Liver (tissue), 9 donors: Measurements from ENCODE around the gene VPS35L. TPM values are rescaled to one million over a fixed set of nuclear protein-coding genes. Genes with fewer than 3 reads are reported as not detected.

Source experiments
- DNase-seq: peaks from one replicate; pipeline ENCODE4 v3.0.0-alpha.2; 2017; ENCODE audit warnings: low spot score
- H3K27ac ChIP-seq, 2 donors: one replicate each; pipeline ENCODE4 v1.7.0; 2013; ENCODE audit warnings: inconsistent platforms in 2 of 2, low read length in 2 of 2, control low read depth in 1 of 2, low read depth in 1 of 2, mild to moderate bottlenecking in 1 of 2
- H3K27me3 ChIP-seq, 4 donors: one replicate each; pipeline versions ENCODE4 v1.6.1 to v1.7.0; 2013; ENCODE audit warnings: low read length in 3 of 4, inconsistent platforms in 1 of 4, mild to moderate bottlenecking in 1 of 4, moderate library complexity in 1 of 4; ENCODE audit not compliant: control insufficient read depth in 4 of 4, insufficient read depth in 4 of 4
- H3K36me3 ChIP-seq, 4 donors: one replicate each; pipeline versions ENCODE4 v1.6.1 to v1.7.0; 2013; ENCODE audit warnings: low read length in 3 of 4, mild to moderate bottlenecking in 3 of 4, low read depth in 1 of 4, moderate library complexity in 1 of 4; ENCODE audit not compliant: control insufficient read depth in 4 of 4, insufficient read depth in 3 of 4
- H3K4me1 ChIP-seq, 4 donors: one replicate each; pipeline versions ENCODE4 v1.6.1 to v1.7.0; 2013; ENCODE audit warnings: low read length in 3 of 4, mild to moderate bottlenecking in 3 of 4, moderate library complexity in 1 of 4; ENCODE audit not compliant: control insufficient read depth in 4 of 4, insufficient read depth in 4 of 4
- H3K4me3 ChIP-seq, 3 donors: one replicate each; pipeline versions ENCODE4 v1.6.1 to v1.7.0; 2013; ENCODE audit warnings: low read length in 3 of 3, control low read depth in 1 of 3, low read depth in 1 of 3, mild to moderate bottlenecking in 1 of 3
- H3K9ac ChIP-seq, 2 donors: one replicate each; pipeline ENCODE4 v1.7.0; 2013; ENCODE audit warnings: low read length in 2 of 2, mild to moderate bottlenecking in 2 of 2, moderate library complexity in 2 of 2, control low read depth in 1 of 2, low read depth in 1 of 2
- H3K9me3 ChIP-seq, 4 donors: one replicate each; pipeline versions ENCODE4 v1.6.1 to v1.7.0; 2013; ENCODE audit warnings: low read length in 3 of 4; ENCODE audit not compliant: control insufficient read depth in 4 of 4
- ATF3 ChIP-seq: IDR thresholded peaks from 2 replicates; pipeline ENCODE4 v1.6.1; 2016; ENCODE audit warnings: antibody characterized with exemption
- EGR1 ChIP-seq, 2 donors: IDR thresholded peaks; 2 replicates each; pipeline ENCODE4 v1.6.1; 2016 to 2018; ENCODE audit warnings: antibody characterized with exemption in 2 of 2, low read depth in 2 of 2
- FOXA1 ChIP-seq: IDR thresholded peaks from 2 replicates; pipeline ENCODE4 v1.6.1; 2016; ENCODE audit warnings: antibody characterized with exemption
- FOXA2 ChIP-seq: IDR thresholded peaks from 2 replicates; pipeline ENCODE4 v1.6.1; 2016; ENCODE audit warnings: antibody characterized with exemption
- GABPA ChIP-seq, 2 donors: IDR thresholded peaks in 1 of 2; conservative IDR thresholded peaks in 1 of 2; 2 replicates each; pipeline ENCODE4 v1.6.1; 2016; ENCODE audit warnings: antibody characterized with exemption in 2 of 2, mild to moderate bottlenecking in 1 of 2, moderate library complexity in 1 of 2
- HNF4A ChIP-seq, 2 donors: conservative IDR thresholded peaks; 2 replicates each; pipeline ENCODE4 v1.6.1; 2016; ENCODE audit warnings: antibody characterized with exemption in 2 of 2, mild to moderate bottlenecking in 2 of 2
- HNF4G ChIP-seq: IDR thresholded peaks from 2 replicates; pipeline ENCODE4 v1.6.1; 2016; ENCODE audit warnings: antibody characterized with exemption
- JUND ChIP-seq, 2 donors: IDR thresholded peaks; 2 replicates each; pipeline ENCODE4 v1.6.1; 2016; ENCODE audit warnings: antibody characterized with exemption in 2 of 2
- MAX ChIP-seq: IDR thresholded peaks from 2 replicates; pipeline ENCODE4 v1.6.1; 2016; ENCODE audit warnings: antibody characterized with exemption
- NR2F2 ChIP-seq: IDR thresholded peaks from 2 replicates; pipeline ENCODE4 v1.6.1; 2016; ENCODE audit warnings: antibody characterized with exemption
- RAD21 ChIP-seq, 2 donors: IDR thresholded peaks; 2 replicates each; pipeline ENCODE4 v1.6.1; 2016; ENCODE audit warnings: antibody characterized with exemption in 2 of 2, mild to moderate bottlenecking in 2 of 2
- RXRA ChIP-seq, 2 donors: IDR thresholded peaks; 2 replicates each; pipeline ENCODE4 v1.6.1; 2017 to 2018; ENCODE audit warnings: antibody characterized with exemption in 2 of 2, mild to moderate bottlenecking in 1 of 2
- SP1 ChIP-seq: IDR thresholded peaks from 2 replicates; pipeline ENCODE4 v1.6.1; 2018; ENCODE audit warnings: antibody characterized with exemption, mild to moderate bottlenecking
- TAF1 ChIP-seq: conservative IDR thresholded peaks from 2 replicates; pipeline ENCODE4 v1.6.1; 2016; ENCODE audit warnings: antibody characterized with exemption, mild to moderate bottlenecking
- YY1 ChIP-seq: IDR thresholded peaks from 2 replicates; pipeline ENCODE4 v1.6.1; 2016; ENCODE audit warnings: antibody characterized with exemption, mild to moderate bottlenecking
- WGBS: extraction: QIAGEN DNeasy Blood & Tissue Kit; methylation state at CpG from one replicate; pipeline ENCODE4 v1.1.7; 2013; 5-methylcytosine and 5-hydroxymethylcytosine counted together
- polyA plus RNA-seq, 2 donors: library from polyadenylated mRNA; stranded (reverse) in 1 of 2; unstranded in 1 of 2; fragments of 200-250 nt in 1 of 2; fragments of >200 nt in 1 of 2; fragmentation: Nextera tagmentation in 1 of 2; extraction: Ambion mirVana in 1 of 2; gene quantifications; one replicate each; pipeline versions ENCODE4 v1.2.1 to v1.2.3, GENCODE V29; 2013 to 2015
- total RNA-seq, 2 donors: library from RNA; depleted of rRNA; stranded (reverse); fragments of >200 nt; gene quantifications; one replicate each; pipeline ENCODE4 v1.2.3, GENCODE V29; 2014
- TF ChIP-seq, protein P1 (sequence below): IDR thresholded peaks from 2 replicates; pipeline ENCODE4 v1.6.1; 2016; ENCODE audit warnings: antibody characterized with exemption, mild to moderate bottlenecking
- TF ChIP-seq, protein P2 (sequence below): fragments of 150-350 bp; IDR thresholded peaks from 2 replicates; pipeline ENCODE4 v1.5.1; 2017; ENCODE audit warnings: improper control_type of control experiment, low read depth, low read length; ENCODE audit not compliant: missing input control
- TF ChIP-seq, protein P3 (sequence below): IDR thresholded peaks from 2 replicates; pipeline ENCODE4 v1.6.1; 2016; ENCODE audit warnings: antibody characterized with exemption
- donor health status: healthy.
- donor health status: healthy.
- donor health status: healthy.
- donor health status: healthy.
- donor health status: healthy.

The VPS35L gene
- total and polyA plus RNA-seq, 4 donors = 10.5 to 18.2 (median 15.1) TPM

- H3K36me3 ChIP-seq = peaks cover 0 to 10% (median 1%) of the 10 kb centered on the region in 4 donors
Measured at GRCh38 chr16:19698480-19699465, 143.3 kb downstream of the VPS35L start.

More at GRCh38 chr16:19698480-19699465, 143.3 kb downstream of the VPS35L start:
- Histone ChIP-seq H3K27ac (peak overlapping the region in 1 of 2 donors; percentile 13), H3K9ac (no peak overlapping the region), H3K27me3 (no peaks in the 10 kb centered on the region), H3K4me1 (peaks cover 0 to 12% (median 7%) of the 10 kb centered on the region in 4 donors), H3K9me3 (no peaks in the 10 kb centered on the region), H3K4me3 (no peak overlapping the region)
- TF ChIP-seq MAX (no peak), SP1 (no peak), RXRA (IDR thresholded peaks at IDR 0.05) (peak in 1 of 2 donors; percentile 31), FOXA2 (no peak), NR2F2 (no peak), RAD21 (IDR thresholded peaks at IDR 0.05) (no peak), HNF4G (no peak), TAF1 (no peak), HNF4A (conservative IDR thresholded peaks at IDR 0.05) (peak in 1 of 2 donors; percentile 13), ATF3 (peak; percentile 16), GABPA (IDR thresholded peaks at IDR 0.05 in 1 of 2, conservative IDR thresholded peaks at IDR 0.05 in 1 of 2) (no peak), JUND (IDR thresholded peaks at IDR 0.05) (peak in 1 of 2 donors; percentile 75), EGR1 (IDR thresholded peaks at IDR 0.05; ENCODE audit: low read depth in 2 of 2) (no peak), FOXA1 (no peak), YY1 (no peak)
- TF ChIP-seq, protein P1, sequence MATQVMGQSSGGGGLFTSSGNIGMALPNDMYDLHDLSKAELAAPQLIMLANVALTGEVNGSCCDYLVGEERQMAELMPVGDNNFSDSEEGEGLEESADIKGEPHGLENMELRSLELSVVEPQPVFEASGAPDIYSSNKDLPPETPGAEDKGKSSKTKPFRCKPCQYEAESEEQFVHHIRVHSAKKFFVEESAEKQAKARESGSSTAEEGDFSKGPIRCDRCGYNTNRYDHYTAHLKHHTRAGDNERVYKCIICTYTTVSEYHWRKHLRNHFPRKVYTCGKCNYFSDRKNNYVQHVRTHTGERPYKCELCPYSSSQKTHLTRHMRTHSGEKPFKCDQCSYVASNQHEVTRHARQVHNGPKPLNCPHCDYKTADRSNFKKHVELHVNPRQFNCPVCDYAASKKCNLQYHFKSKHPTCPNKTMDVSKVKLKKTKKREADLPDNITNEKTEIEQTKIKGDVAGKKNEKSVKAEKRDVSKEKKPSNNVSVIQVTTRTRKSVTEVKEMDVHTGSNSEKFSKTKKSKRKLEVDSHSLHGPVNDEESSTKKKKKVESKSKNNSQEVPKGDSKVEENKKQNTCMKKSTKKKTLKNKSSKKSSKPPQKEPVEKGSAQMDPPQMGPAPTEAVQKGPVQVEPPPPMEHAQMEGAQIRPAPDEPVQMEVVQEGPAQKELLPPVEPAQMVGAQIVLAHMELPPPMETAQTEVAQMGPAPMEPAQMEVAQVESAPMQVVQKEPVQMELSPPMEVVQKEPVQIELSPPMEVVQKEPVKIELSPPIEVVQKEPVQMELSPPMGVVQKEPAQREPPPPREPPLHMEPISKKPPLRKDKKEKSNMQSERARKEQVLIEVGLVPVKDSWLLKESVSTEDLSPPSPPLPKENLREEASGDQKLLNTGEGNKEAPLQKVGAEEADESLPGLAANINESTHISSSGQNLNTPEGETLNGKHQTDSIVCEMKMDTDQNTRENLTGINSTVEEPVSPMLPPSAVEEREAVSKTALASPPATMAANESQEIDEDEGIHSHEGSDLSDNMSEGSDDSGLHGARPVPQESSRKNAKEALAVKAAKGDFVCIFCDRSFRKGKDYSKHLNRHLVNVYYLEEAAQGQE = no peak
- TF ChIP-seq, protein P2, sequence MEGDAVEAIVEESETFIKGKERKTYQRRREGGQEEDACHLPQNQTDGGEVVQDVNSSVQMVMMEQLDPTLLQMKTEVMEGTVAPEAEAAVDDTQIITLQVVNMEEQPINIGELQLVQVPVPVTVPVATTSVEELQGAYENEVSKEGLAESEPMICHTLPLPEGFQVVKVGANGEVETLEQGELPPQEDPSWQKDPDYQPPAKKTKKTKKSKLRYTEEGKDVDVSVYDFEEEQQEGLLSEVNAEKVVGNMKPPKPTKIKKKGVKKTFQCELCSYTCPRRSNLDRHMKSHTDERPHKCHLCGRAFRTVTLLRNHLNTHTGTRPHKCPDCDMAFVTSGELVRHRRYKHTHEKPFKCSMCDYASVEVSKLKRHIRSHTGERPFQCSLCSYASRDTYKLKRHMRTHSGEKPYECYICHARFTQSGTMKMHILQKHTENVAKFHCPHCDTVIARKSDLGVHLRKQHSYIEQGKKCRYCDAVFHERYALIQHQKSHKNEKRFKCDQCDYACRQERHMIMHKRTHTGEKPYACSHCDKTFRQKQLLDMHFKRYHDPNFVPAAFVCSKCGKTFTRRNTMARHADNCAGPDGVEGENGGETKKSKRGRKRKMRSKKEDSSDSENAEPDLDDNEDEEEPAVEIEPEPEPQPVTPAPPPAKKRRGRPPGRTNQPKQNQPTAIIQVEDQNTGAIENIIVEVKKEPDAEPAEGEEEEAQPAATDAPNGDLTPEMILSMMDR = no peak
- TF ChIP-seq, protein P3, sequence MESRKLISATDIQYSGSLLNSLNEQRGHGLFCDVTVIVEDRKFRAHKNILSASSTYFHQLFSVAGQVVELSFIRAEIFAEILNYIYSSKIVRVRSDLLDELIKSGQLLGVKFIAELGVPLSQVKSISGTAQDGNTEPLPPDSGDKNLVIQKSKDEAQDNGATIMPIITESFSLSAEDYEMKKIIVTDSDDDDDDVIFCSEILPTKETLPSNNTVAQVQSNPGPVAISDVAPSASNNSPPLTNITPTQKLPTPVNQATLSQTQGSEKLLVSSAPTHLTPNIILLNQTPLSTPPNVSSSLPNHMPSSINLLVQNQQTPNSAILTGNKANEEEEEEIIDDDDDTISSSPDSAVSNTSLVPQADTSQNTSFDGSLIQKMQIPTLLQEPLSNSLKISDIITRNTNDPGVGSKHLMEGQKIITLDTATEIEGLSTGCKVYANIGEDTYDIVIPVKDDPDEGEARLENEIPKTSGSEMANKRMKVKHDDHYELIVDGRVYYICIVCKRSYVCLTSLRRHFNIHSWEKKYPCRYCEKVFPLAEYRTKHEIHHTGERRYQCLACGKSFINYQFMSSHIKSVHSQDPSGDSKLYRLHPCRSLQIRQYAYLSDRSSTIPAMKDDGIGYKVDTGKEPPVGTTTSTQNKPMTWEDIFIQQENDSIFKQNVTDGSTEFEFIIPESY = no peak
- 85% methylated on average over 19 of the region's 19 CpGs for WGBS
- no peak for DNase-seq
